ENCODE results near the gene ITPRID2.

GRCh38 chr2:181882246-181883020, 9.1 kb upstream of the ITPRID2 start:
- TF ChIP-seq POLR2A (IDR thresholded peaks at IDR 0.05) (no peak), CTCF (IDR thresholded peaks at IDR 0.05 in 4 of 5, conservative IDR thresholded peaks at IDR 0.05 in 1 of 5) (no peak)
